ENCODE data around the gene WSB1.
A peak's percentile ranks its signal among the peaks of the same experiment; 100 is the strongest.
"Not testable (repeated sequence)": the region's sequence is repeated elsewhere in the genome, so short reads cannot be mapped to it uniquely, and the experiment has no call there.

Gene WSB1, protein sequence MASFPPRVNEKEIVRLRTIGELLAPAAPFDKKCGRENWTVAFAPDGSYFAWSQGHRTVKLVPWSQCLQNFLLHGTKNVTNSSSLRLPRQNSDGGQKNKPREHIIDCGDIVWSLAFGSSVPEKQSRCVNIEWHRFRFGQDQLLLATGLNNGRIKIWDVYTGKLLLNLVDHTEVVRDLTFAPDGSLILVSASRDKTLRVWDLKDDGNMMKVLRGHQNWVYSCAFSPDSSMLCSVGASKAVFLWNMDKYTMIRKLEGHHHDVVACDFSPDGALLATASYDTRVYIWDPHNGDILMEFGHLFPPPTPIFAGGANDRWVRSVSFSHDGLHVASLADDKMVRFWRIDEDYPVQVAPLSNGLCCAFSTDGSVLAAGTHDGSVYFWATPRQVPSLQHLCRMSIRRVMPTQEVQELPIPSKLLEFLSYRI
- 160 to 284 (median 233) reads per million in 4 experiments for total RNA-seq

DNA sequence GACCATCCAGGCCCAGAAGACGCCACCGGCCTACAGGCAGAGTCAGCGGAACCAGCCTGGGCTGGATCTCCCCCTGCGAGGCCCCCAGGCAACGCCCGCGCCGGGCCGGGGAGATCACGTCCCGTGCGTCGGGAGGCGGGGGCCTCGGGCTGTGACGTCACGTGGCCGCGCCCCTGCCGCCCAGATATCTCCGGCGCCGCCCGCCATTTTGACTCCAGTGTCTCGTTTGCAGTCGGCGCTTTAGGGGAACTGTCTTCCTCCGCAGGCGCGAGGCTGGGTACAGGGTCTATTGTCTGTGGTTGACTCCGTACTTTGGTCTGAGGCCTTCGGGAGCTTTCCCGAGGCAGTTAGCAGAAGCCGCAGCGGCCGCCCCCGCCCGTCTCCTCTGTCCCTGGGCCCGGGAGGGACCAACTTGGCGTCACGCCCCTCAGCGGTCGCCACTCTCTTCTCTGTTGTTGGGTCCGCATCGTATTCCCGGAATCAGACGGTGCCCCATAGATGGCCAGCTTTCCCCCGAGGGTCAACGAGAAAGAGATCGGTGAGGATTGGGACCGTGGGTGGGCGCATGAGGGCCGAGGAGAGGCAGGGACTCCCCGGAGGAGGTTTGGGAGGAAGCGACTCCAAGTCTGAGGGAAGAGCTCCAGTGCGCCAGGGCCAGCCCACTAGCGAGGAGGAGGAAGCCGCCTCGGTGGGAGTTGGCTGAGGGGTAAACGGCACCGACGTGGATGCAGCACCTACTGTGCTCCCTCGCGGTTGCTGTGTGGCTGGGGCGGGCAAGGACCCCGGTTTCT lies at the start of gene WSB1:
Gene WSB1 (plus strand): TSS at position 217 of the 791 bp plus-strand sequence. CDS start 282 bp downstream, at position 499.
- peak; percentile 88 for DNase-seq

DNA sequence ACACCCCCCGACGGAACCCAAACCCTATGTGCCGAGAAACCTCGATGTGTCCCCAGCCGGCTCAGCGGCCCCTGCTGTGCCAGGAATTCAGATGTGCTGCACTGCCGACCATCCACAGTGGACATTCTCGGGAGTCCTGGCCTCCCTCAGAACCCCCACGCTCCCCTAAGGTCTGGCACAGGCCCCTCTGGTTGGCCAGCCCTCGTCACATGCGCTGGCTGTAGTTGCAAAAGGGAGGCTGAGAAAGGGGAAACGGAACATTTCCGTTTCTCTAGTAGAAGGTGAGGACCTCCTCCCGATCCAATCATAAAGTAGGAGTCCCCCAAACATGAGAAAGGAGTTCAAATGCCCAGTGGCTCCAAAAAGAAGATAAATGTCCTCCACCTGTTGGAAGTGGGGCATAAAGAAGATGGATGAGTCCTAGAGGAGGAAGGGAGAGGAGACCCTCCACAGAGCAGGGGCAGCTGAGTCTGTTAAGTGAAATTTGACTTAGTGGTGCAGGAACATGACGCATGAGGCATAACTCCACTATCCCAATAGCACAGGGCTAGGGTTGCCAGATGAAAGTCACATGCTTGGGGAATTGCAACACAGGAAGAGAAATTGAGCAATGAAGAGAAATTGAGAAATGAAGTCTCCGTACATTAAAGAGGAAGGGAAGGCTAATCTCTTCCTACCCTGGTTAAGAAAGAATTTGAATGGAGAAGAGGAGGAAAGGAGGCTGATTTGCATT lies 49.3 kb upstream of the WSB1 start:
- no peak for DNase-seq

DNA sequence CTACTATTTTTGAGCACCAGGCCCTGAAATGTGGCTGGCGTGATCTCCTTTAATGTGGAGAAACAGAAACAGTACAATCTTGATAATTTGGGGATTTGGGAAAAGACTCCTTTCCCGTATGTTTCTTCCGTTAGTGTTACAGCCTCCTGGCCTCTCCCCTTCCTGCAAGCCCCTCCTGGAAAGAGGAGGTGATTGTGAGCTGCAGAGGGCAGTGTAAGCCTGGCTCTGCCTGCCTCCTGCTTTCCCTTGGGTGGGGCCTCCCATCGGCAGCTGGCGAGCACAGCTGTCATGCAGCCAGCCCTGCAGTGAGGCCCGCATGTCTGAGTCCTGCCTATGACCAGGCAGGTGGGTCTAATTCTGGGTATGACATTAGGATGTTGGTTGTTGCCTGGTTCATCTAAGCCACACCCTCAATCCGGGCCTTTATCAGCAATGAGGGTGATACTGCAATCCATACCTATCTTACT lies 48.7 kb upstream of the WSB1 start:
- peak; percentile 2 for DNase-seq

DNA sequence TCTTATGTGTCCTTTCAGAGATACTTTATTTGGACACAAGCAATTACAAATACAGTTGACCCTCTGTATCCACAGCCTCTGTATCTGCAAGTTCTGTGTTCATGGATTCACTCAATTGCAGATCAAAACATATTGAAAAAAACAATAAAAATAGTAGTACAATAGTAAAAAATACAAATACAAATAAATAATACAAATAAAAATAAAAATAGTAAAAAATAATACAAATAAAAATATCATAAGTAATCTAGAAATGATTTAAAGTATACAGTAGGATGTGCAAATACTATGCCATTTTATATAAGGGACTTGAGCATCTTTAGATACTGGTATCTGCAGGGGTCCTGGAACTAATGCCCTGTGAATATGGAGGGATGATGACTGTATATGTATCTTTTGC lies 47.4 kb upstream of the WSB1 start:
- no peak for DNase-seq

DNA sequence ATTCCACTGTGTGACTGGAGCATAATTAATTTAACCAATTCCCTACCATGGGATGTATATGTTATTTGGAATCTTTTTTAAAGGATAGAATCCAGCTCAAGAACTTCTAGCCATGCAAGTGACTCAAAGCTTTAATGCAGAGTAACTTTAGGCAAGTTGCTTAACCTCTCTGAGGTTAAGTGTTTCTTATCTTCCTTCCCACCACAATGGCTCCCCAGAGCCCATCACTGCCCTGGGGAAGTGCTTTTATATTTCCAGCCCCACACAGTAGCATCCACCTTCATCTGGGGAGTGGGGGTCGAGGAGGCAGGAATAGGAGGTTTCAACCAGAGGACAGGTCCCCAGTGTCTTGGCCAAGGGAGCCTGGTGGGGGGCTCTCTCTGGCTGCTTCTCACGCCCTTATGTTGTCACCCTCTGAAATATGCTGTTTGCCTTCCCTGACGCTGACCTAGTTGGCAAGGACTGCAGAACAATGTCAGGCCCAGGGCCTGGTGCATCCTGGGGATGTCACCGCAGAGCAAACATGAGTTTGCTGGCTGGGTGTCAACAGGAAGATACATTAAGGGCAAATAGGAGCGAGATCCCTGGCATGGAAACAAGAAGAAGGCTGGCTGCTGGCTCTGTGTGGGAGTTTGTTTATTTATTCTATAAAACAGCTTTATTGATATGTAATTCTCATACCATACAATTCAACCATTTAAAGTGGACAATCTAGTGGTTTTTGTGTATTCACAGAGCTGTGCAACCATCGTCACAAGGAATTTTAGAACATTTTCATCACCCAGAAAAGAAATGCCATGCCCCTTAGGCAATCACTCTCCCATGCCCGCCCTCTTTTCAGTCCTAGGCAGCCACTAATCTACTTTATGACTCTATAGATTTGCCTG lies 46.6 kb upstream of the WSB1 start:
- DNase-seq, result no peak

DNA sequence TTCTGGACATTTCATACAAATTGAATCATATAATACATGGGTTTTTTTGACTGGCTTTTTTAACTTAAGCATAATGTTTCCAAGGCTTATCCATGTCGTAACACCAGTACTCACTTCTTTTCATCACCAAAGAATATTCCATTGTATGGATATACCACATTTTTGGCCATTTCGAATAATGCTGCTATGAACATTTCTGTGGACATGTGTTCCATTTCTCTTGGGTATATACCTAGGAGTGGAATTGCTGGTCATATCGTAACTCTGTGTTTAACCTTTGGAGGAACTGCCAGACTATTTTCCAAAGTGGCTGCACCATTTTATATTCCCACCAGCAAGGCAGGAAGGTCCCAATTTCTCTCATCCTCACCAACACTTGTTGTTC lies 46.0 kb upstream of the WSB1 start:
- no peak for DNase-seq

DNA sequence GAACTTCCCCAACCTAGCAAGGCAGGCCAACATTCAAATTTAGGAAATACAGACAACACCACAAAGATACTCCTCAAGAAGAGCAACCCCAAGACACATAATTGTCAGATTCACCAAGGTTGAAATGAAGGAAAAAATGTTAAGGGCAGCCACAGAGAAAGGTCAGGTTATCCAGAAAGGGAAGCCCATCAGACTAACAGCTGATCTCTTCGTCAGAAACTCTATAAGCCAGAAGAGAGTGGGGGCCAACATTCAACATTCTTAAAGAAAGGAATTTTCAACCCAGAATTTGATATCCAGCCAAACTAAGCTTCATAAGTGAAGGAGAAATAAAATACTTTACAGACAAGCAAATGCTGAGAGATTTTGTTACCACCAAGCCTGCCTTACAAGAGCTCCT lies 43.1 kb upstream of the WSB1 start:
- DNase-seq, result not testable (repeated sequence)

DNA sequence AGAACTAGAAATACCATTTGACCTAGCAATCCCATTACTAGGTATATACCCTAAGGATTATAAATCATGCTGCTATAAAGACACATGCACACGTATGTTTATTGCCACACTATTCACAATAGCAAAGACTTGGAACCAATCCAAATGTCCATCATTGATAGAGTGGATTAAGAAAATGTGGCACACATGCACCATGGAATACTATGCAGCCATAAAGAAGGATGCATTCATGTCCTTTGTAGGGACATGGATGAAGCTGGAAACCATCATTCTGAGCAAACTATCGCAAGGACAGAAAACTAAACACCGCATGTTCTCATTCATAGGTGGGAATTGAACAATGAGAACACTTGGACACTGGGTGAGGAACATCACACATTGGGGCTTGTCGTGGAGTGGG lies 39.1 kb upstream of the WSB1 start:
- DNase-seq, result not testable (repeated sequence)

DNA sequence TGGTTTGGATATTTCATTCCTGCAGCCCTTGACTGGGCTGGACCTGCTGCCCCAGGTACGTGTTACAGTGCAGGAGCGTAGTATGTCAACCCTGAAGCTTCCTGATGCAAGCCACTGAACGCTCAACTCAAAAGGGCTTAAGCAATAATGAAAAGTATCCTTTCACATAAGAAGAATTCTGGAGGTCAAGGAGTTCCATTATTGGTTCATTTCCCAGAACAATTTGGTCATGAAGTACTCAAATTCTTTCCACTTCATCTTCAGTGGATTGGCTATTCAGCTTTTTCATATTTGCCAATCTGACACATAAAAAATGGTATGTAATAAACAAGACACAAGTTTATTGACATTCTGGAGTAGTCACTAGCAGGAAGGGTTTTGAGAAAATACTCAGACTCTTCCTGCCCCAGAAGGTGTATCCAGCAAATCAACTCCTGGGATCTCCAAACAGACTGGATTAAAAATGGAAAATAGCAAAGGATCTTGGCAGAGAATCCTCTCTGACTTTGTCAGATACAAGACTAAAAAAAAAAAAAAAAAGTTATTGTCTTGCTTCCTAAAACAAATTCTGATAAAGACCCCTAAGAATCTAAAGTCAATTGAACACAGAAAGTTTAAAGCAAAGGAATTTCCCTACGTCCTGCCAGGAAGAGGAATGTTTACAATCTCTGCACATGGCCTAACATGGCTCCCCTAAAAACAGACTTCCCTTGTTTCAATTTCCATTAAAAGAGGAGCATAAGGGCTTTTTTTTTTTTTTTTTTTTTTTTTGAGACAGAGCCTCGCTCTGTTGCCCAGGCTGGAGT lies 37.5 kb upstream of the WSB1 start:
- no peak for DNase-seq

DNA sequence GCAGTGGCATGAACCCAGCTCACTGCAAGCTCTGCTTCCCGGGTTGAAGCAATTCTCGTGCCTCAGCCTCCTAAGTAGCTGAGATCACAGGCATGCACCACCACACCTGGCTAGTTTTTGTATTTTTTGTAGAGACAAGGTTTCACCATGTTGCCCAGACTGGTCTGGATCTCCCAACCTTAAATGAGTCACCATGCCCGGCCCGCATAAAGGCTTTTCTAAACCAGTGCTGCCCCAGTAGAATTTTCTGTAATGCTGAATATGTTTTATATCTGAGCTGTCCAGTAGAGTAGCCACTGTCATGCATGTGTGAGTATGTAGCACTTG lies 36.9 kb upstream of the WSB1 start:
- no peak for DNase-seq

DNA sequence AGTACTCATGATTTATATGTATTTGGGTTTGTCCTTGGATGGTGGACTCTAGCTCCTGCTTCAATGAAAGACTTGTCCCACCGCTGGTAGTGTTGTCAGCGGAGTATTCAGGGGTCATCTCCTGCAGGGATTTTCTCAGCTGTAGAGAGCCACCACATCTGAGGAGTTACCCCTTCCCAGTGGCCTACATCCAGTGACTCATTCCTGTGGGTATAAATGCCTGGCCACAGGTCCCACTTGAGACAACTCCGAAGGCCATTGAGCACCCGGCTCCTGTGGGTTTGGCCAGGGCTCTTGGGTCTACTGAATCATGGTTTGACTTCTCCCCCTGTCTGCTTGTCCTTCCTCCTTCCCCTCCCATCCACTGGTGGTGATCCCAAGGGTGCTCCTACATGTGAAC lies 34.6 kb upstream of the WSB1 start:
- no peak for DNase-seq

DNA sequence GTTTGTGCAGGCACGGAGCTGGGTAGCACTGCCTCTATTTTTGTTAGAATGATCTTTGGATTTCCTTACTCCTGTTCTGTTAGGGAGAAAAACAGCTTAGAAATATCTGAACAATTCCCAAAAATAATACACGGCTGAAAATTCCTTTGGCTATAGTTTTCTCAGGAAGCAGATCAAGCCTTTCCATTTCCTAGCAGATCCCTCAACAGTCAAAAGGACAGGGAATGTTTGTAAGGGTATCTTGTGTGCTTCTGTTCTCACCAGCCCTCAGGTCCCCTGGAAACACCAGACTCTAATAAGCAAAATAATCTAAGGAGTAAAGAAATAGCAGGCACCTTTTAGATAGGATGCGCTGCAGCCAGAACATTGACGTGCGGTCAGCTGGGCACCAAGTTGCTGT lies 30.5 kb upstream of the WSB1 start:
- no peak for DNase-seq

DNA sequence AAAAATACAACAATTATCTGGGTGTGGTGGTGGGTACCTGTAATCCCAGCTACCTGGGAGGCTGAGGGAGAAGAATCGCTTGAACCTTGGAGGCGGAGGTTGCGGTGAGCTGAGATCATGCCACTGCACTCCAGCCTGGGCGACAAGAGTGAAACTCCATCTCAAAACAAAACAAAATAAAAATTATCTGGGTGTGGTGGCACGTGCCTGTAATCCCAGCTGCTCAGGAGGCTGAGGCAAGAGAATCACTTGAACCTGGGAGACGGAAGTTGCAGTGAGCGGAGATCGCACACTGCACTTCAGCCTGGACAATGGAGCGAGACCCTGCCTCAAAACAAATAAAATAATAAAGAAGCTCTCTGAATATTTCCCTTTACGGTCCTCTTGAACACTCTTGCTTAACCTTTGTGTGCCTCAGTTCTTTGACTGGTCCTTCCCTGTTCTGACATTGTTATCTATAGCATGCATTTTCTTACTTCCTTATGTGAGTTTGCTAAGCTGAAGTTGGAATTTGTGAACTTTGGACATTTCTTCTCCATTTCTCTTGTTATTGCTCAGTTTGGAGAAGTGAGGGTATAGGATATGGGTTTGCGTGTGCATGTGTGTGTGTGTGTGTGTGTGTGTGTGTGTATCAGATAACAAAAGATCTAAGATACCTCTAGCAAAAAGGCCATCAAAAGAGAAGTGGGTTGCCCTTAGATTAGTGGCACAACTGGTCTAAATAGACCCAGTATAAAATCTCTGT lies 29.7 kb upstream of the WSB1 start:
- no peak for DNase-seq

DNA sequence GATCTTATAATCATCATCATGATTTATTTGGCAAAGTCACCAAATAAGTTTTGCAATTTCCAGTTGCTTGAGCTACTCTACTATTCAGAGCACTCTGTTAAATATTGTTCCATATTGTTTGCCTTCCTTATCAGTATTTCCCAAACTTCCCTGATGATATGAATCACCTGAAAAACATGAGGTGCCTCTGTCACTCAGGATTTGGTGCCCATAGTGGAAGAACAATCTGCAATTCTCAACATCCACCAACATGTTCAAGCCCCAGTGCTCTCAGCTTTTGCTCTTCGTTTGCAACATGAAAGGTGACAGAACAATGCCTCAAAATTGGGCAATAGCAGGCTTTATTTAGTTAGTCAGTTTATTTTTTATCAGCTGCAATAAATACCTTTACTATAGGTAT lies 28.6 kb upstream of the WSB1 start:
- DNase-seq, result no peak

DNA sequence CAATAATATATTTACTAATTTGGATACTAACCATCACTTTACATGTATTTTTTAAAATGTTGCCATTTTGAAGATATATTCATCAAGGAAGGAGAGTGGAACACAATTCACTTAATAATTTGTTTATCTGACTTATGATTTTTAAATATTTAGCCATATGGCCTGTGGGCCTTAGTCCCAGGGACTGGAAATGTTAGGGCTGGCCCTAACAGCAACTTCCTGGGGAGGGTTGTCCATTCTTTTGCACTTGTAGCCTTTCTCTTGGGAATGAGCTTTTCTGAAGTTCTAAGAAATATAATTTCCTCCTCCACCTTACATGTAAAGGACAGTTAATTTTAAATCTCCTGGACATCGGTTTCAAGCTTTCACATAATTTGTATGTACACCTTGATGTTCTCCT lies 27.7 kb upstream of the WSB1 start:
- DNase-seq, result no peak

DNA sequence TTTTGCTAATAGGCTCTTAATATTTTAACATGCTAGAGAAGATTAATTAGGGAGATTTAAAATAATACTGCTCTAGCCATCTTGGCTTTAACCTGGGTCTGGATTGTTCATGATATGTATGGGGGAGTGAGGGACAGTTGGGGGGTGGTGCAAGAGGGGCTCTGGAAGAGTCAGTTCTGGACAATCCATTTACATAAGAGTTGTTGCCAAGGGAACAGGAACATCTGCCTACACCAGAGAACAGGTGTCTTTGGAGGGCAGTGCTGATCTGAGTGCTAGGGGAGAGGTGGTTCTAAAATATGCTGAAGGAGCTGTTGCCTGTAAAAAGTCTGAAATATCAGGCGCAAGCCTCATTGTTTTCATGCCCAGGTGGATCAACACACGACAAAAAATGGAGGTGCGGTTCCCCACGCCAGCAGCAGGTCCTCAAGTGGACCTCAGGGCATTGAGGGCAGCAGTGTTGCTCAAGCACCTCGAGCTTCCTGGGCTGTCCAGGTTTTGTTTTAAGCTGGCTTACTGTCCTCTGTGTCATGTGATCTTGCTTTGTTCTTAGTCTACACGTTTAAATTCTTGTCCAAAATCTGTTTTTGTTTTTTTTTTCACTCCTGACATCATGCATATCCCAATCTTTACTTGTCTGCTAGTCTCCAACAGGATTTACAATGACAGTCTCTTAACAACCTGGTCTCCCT lies 25.4 kb upstream of the WSB1 start:
- no peak for DNase-seq

DNA sequence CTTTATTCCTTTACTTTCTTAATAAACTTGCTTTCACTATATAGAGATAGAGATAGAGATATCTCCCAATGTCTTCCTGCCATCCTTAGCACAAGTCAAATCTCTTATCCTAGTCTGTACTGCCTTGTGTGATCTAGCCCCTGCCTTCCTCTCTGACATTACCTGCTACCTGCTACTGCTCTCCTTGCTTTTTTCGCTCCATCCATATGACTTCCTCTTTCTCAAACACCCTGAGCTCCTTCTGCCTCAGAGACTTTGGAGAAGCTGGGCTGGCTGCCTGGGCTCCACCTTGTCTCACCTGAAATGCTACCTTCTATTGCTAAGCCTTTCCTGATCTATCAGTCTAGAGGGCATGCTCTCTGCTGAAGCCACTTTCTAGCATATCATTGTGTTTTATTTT lies 24.7 kb upstream of the WSB1 start:
- no peak for DNase-seq

DNA sequence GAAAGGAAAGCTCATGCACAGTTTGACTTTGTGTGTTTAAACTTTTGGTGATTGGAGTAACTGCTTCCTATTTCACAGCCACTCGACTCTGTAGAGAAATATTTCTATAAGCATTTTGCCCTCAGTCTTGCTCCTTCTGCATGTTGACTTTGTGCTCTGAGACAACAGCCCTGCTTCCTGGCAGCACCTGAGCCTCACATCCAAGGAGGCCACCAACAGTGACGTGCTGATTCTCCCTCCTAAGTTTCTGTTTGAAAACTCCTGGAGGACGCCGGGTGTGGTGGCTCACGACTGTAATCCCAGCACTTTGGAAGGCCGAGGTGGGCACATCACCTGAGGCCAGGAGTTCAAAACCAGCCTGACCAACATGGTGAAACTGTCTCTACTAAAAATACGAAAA lies 23.9 kb upstream of the WSB1 start:
- no peak for DNase-seq

DNA sequence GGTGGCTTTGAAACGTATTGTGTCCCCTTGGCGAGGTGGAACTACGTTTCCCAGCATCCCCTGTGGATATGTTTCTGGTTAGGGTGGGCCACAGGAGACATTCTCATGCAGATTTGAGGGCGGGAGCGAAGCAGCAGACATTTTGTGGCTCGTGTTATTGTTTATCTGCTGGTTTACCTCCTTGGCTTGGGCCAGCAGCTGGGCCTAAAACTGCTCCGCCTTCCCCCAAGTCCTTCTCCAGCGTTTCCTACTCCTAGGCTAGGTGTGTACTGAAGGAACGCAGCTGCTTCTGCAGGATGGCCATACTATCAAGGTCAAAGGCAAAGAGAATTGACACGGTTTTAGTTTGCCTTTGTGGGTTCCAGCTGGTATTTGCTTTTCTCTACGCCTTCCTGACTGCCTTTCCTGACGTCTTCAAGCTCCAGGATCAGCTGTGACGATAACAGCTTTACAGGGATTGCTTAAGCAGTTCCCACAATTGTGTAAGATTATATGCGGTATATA lies 17.2 kb upstream of the WSB1 start:
- no peak for DNase-seq

DNA sequence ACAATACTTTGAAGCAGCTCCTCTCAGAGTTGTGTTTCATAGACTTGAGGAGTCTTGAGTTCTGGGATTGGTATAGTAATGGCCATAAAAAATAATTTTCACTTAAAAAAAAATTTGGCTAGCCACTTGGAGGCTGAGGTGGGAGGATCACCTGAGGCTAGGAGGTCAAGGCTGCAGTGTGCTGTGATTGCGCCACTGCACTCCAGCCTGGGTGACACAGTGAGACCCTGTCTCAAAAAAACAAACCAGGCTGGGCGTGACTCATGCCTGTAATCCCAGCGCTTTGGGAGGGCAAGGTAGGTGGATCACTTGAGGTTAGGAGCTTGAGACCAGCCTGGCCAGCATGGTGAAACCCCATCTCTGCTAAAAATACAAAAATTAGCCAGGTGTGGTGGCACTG lies 14.8 kb upstream of the WSB1 start:
- DNase-seq, result not testable (repeated sequence)

Measured in effector CD8-positive, alpha-beta T cell (primary cell).